ENCODE measurements around the gene HCN3.

- peak; percentile 73 for TF ChIP-seq CTCF (conservative IDR thresholded peaks at IDR 0.05; ENCODE audit: low read length)
- TF ChIP-seq EZH2phosphoT487 (IDR thresholded peaks at IDR 0.05; ENCODE audit: borderline replicate concordance), result no peak
These were observed 45.9 kb downstream of the HCN3 start for GRCh38 chr1:155322953-155323728.

Measured in Loucy (cell line).